ENCODE data around the gene DVL2. TPM values are rescaled to one million over a fixed set of nuclear protein-coding genes. Genes with fewer than 3 reads are reported as not detected.
"Not testable (repeated sequence)": the region's sequence is repeated elsewhere in the genome, so short reads cannot be mapped to it uniquely, and the experiment has no call there.

DVL2 gene
- total RNA-seq, 2 donors from 2014 or later, result 22.5 to 23.8 TPM

- DNase-seq (no peak), ATAC-seq (no peak)
- intact Hi-C loops (cut with DNase I), result no loop called here
Measured at GRCh38 chr17:7259555-7259889, 25.2 kb upstream of the DVL2 start.

- intact Hi-C loops (cut with DNase I), result no loop called here
- DNase-seq (peak; percentile 48), ATAC-seq (no peak)
Measured at GRCh38 chr17:7258731-7259554, 24.6 kb upstream of the DVL2 start.

- intact Hi-C loops (cut with DNase I), result no loop called here
- DNase-seq (no peak), ATAC-seq (no peak)
Measured at GRCh38 chr17:7256766-7257456, 22.6 kb upstream of the DVL2 start.

GRCh38 chr17:7254511-7254910 is 20.2 kb upstream of the DVL2 start:
- intact Hi-C loops (cut with DNase I), result no loop called here
- DNase-seq (no peak), ATAC-seq (no peak)

- DNase-seq (no peak), ATAC-seq (no peak)
- intact Hi-C loops (cut with DNase I), result no loop called here
Measured at GRCh38 chr17:7253082-7253481, 18.8 kb upstream of the DVL2 start.

- peak; percentile 97 for DNase-seq
- peak; percentile 77 to 80 for ATAC-seq
- intact Hi-C loops (cut with DNase I), result no loop called here
Measured at GRCh38 chr17:7252176-7253043, 18.1 kb upstream of the DVL2 start, which contains the start of gene ELP5. Gene ELP5, plus strand, starts transcription at chr17:7252215. Its CDS starts 336 bp downstream, at chr17:7252551.

- DNase-seq (peak; percentile 98), ATAC-seq (peak; percentile 94 to 97)
- intact Hi-C loops (cut with DNase I), result no loop called here
Measured at GRCh38 chr17:7251661-7252175, 17.4 kb upstream of the DVL2 start, which contains the start of gene CTDNEP1. Gene CTDNEP1, minus strand, starts transcription at chr17:7251734. Its CDS starts 438 bp downstream, at chr17:7251296.

- ATAC-seq (no peak), DNase-seq (no peak)
Measured at GRCh38 chr17:7250695-7251627, 16.6 kb upstream of the DVL2 start.

GRCh38 chr17:7249830-7250229 is 15.5 kb upstream of the DVL2 start:
- DNase-seq, result no peak
- no peak for ATAC-seq
- intact Hi-C loops (cut with DNase I), result no loop called here

More at GRCh38 chr17:7250695-7251627, 16.6 kb upstream of the DVL2 start:
- intact Hi-C loops (cut with DNase I), result no loop called here

GRCh38 chr17:7249214-7249613 is 14.9 kb upstream of the DVL2 start:
- ATAC-seq (no peak), DNase-seq (no peak)
- intact Hi-C loops (cut with DNase I), result no loop called here

- DNase-seq, result no peak
- intact Hi-C loops (cut with DNase I), result no loop called here
- no peak for ATAC-seq
Measured at GRCh38 chr17:7248796-7249195, 14.5 kb upstream of the DVL2 start.

- DNase-seq (no peak), ATAC-seq (no peak)
- intact Hi-C loops (cut with DNase I), result no loop called here
Measured at GRCh38 chr17:7246779-7247178, 12.5 kb upstream of the DVL2 start.

GRCh38 chr17:7243838-7244237 is 9.5 kb upstream of the DVL2 start:
- intact Hi-C loops (cut with DNase I); ATAC-seq; DNase-seq: not testable (repeated sequence)

- ATAC-seq (no peak), DNase-seq (no peak)
- intact Hi-C loops (cut with DNase I), result no loop called here
Measured at GRCh38 chr17:7243453-7243729, 9.1 kb upstream of the DVL2 start.

GRCh38 chr17:7242717-7243452 is 8.6 kb upstream of the DVL2 start:
- peak; percentile 97 for DNase-seq

GRCh38 chr17:7241783-7242716 is 7.7 kb upstream of the DVL2 start, which contains the start of gene GABARAP:
Gene GABARAP, minus strand, starts transcription at chr17:7242449. Its CDS starts 119 bp downstream, at chr17:7242330.
- ATAC-seq, result peak; percentile 38 to 43
- peak; percentile 94 for DNase-seq
- intact Hi-C loops (cut with DNase I), result no loop called here

More at GRCh38 chr17:7242717-7243452, 8.6 kb upstream of the DVL2 start:
- ATAC-seq, result peak; percentile 59 to 63
- intact Hi-C loops (cut with DNase I), result no loop called here

Measured in left cardiac atrium (tissue), 4 donors.